CD4-positive, alpha-beta T cell (primary cell): ENCODE data around the gene MRPS23. TPM values are rescaled to one million over a fixed set of nuclear protein-coding genes. Genes with fewer than 3 reads are reported as not detected.

Experiments
- ATAC-seq: fragments of 200-7000 bp; cut with Tn5 transposase; one replicate; pipeline ENCODE4 v1.10.0; 2022; ENCODE audit warnings: mild to moderate bottlenecking; ENCODE audit not compliant: poor library complexity
- CTCF ChIA-PET: fragments of 350-600 bp; sonication (Branson Sonifier 250); formaldehyde crosslinking; loops from one replicate; lab custom pipeline; 2021; ENCODE audit warnings: antibody characterized with exemption, inconsistent platforms; lab: Charles Lee
- POLR2A ChIA-PET: fragments of 350-600 bp; sonication (Branson Sonifier 250); formaldehyde crosslinking; loops from one replicate; lab custom pipeline; 2021; ENCODE audit warnings: antibody characterized with exemption, inconsistent platforms; lab: Charles Lee
- DNase-seq, 14 experiments: peaks; one replicate each; pipeline ENCODE4 v3.0.0-alpha.2; 2013 to 2020; ENCODE audit warnings: mixed read lengths in 2 of 14
- H3K27ac ChIP-seq, 2 donors: one replicate each; pipeline versions ENCODE4 v1.5.1 to v1.7.0; 2013; ENCODE audit warnings: low read length in 2 of 2, low read depth in 1 of 2, mild to moderate bottlenecking in 1 of 2
- H3K27me3 ChIP-seq, 2 experiments: 1 replicate in 1 of 2; 2 replicates in 1 of 2; pipeline versions ENCODE4 v1.6.1 to v1.7.0; 2013; ENCODE audit warnings: low read length in 2 of 2, control low read depth in 1 of 2, mild to moderate bottlenecking in 1 of 2, moderate library complexity in 1 of 2; ENCODE audit not compliant: insufficient read depth in 2 of 2, control insufficient read depth in 1 of 2
- H3K36me3 ChIP-seq: one replicate; pipeline ENCODE4 v1.6.1; 2013; ENCODE audit warnings: low read length, control low read depth; ENCODE audit not compliant: insufficient read depth
- H3K4me1 ChIP-seq: one replicate; pipeline ENCODE4 v1.6.1; 2013; ENCODE audit warnings: low read length, control low read depth; ENCODE audit not compliant: insufficient read depth
- H3K4me3 ChIP-seq: one replicate; pipeline ENCODE4 v1.5.1; 2013; ENCODE audit warnings: mild to moderate bottlenecking, low read length, moderate library complexity
- H3K9me3 ChIP-seq, 2 experiments: 1 replicate in 1 of 2; 2 replicates in 1 of 2; pipeline versions ENCODE4 v1.6.1 to v1.7.0; 2013; ENCODE audit warnings: low read length in 2 of 2, mild to moderate bottlenecking in 2 of 2, control low read depth in 1 of 2, moderate library complexity in 1 of 2; ENCODE audit not compliant: control insufficient read depth in 1 of 2, insufficient read depth in 1 of 2
- H3K27ac Mint-ChIP-seq: one replicate; pipeline ENCODE4 v1.8.0; 2020; ENCODE audit warnings: mixed read lengths
- H3K27me3 Mint-ChIP-seq: one replicate; pipeline ENCODE4 v1.8.0; 2021; ENCODE audit warnings: mixed read lengths
- H3K36me3 Mint-ChIP-seq: one replicate; pipeline ENCODE4 v1.8.0; 2021; ENCODE audit warnings: low read depth, mixed read lengths
- H3K4me1 Mint-ChIP-seq: one replicate; pipeline ENCODE4 v1.8.0; 2021; ENCODE audit warnings: low read depth, mixed read lengths
- H3K4me3 Mint-ChIP-seq: one replicate; pipeline ENCODE4 v1.8.0; 2020; ENCODE audit warnings: mild to moderate bottlenecking, mixed read lengths
- H3K9me3 Mint-ChIP-seq: one replicate; pipeline ENCODE4 v1.8.0; 2020; ENCODE audit warnings: mixed read lengths
- intact Hi-C, 2 experiments: fragments of 100-400 bp; cut with DNase I in 1 of 2; cut with micrococcal nuclease in 1 of 2; formaldehyde crosslinking; loops; one replicate each; pipeline versions ENCODE4 v1.15.1 to v1.9.0; 2023 to 2025; cut with DNase I, micrococcal nuclease
- total RNA-seq, 174 experiments: library from RNA in 2 of 174; stranded (reverse) in 2 of 174; gene quantifications; one replicate each; pipeline ENCODE4 v1.2.3 and lab custom pipeline; 2021 to 2026
- TF ChIP-seq, protein P1 (sequence below): fragments of 200-600 bp; IDR thresholded peaks from one replicate; pipeline ENCODE4 v1.8.0; 2022; ENCODE audit warnings: antibody characterized with exemption, mild to moderate bottlenecking

MRPS23 gene
- total RNA-seq, 2 experiments from 2014 or later, result 14.6 to 14.7 TPM

- Mint-ChIP-seq H3K27ac (no peak overlapping the region), H3K4me3 (no peak overlapping the region)
Observed at GRCh38 chr17:57892146-57892819, 42.4 kb upstream of the MRPS23 start.

DNA sequence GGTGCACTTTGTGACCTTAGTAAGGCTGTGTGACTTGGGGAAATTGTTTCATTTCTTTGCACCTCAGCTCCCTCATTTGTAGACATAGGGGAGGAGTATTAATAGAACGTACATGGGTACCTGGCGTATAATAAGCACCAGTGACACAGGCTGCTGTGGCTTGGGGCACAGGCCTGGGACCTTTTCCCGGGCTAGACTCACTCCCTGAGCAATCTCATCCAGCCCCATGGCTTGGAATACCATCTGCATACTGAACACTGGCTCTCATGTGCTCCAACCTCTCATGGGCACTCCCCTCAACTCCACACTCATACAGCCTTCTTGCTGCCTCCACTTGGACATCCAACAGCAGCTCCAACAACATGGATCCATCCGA is 41.0 kb upstream of the MRPS23 start:
- no peak overlapping the region for H3K4me3 Mint-ChIP-seq
- Histone ChIP-seq H3K9me3 (no peaks in the 10 kb centered on the region), H3K27ac (no peak overlapping the region), H3K4me1 (peaks cover 11% of the 10 kb centered on the region), H3K36me3 (no peaks in the 10 kb centered on the region), H3K27me3 (peaks cover 0 to 2% of the 10 kb centered on the region in 2 experiments), H3K4me3 (no peak overlapping the region)
- H3K27ac Mint-ChIP-seq, result no peak overlapping the region
- H3K9me3 Mint-ChIP-seq, result no peaks in the 10 kb centered on the region
- H3K27me3 Mint-ChIP-seq, result peaks cover 6% of the 10 kb centered on the region
- TF ChIP-seq, protein P1, sequence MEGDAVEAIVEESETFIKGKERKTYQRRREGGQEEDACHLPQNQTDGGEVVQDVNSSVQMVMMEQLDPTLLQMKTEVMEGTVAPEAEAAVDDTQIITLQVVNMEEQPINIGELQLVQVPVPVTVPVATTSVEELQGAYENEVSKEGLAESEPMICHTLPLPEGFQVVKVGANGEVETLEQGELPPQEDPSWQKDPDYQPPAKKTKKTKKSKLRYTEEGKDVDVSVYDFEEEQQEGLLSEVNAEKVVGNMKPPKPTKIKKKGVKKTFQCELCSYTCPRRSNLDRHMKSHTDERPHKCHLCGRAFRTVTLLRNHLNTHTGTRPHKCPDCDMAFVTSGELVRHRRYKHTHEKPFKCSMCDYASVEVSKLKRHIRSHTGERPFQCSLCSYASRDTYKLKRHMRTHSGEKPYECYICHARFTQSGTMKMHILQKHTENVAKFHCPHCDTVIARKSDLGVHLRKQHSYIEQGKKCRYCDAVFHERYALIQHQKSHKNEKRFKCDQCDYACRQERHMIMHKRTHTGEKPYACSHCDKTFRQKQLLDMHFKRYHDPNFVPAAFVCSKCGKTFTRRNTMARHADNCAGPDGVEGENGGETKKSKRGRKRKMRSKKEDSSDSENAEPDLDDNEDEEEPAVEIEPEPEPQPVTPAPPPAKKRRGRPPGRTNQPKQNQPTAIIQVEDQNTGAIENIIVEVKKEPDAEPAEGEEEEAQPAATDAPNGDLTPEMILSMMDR, result no peak
- intact Hi-C loops, result loop anchor here in 1 of 2 experiments (5.0 kb wide), 1 partner anchor 281 kb away; no protein-coding TSS in a partner anchor
- ChIA-PET CTCF (interaction anchor here (2.2 kb wide), 1 partner anchor 222 kb away, joined by 18 read pairs; no protein-coding TSS in a partner anchor), POLR2A (no interaction called here)
- DNase-seq (no peak), ATAC-seq (no peak)
- H3K36me3 Mint-ChIP-seq, result no peaks in the 10 kb centered on the region
- H3K4me1 Mint-ChIP-seq, result peaks cover 6% of the 10 kb centered on the region

More at GRCh38 chr17:57892146-57892819, 42.4 kb upstream of the MRPS23 start:
- peaks cover 11% of the 10 kb centered on the region for H3K4me1 ChIP-seq
- no peaks in the 10 kb centered on the region for H3K9me3 ChIP-seq
- H3K27ac ChIP-seq, result no peak overlapping the region
- peaks cover 6% of the 10 kb centered on the region for H3K4me1 Mint-ChIP-seq
- DNase-seq, result peak; percentile 57 to 85 (median 75)
- H3K27me3 Mint-ChIP-seq, result peaks cover 6% of the 10 kb centered on the region
- ChIA-PET POLR2A (interaction anchor here (0.8 to 1.4 kb wide), 3 partner anchors 34 to 107 kb away, joined by 3 to 4 read pairs (median 4); no protein-coding TSS in a partner anchor), CTCF (interaction anchor here (0.7 to 2.2 kb wide), 11 partner anchors 22 to 320 kb away, joined by 3 to 21 read pairs (median 4); partner anchors contain the start of gene SRSF1)
- H3K9me3 Mint-ChIP-seq, result no peaks in the 10 kb centered on the region
- peaks cover 0 to 2% of the 10 kb centered on the region in 2 experiments for H3K27me3 ChIP-seq
- H3K36me3 Mint-ChIP-seq, result no peaks in the 10 kb centered on the region
- TF ChIP-seq, protein P1, result peak; percentile 90
- H3K36me3 ChIP-seq, result no peaks in the 10 kb centered on the region
- intact Hi-C loops, result loop anchor here (1.0 to 5.0 kb wide), 5 partner anchors 103 to 280 kb away; no protein-coding TSS in a partner anchor
- no peak overlapping the region for H3K4me3 ChIP-seq
- peak; percentile 94 for ATAC-seq

GRCh38 chr17:57889892-57890856 is 40.3 kb upstream of the MRPS23 start:
- intact Hi-C loops, result loop anchor here in 1 of 2 experiments (5.0 kb wide), 1 partner anchor 282 kb away; no protein-coding TSS in a partner anchor
- Histone ChIP-seq H3K4me3 (no peak overlapping the region), H3K4me1 (peaks cover 11% of the 10 kb centered on the region), H3K9me3 (no peaks in the 10 kb centered on the region), H3K36me3 (no peaks in the 10 kb centered on the region), H3K27ac (no peak overlapping the region), H3K27me3 (peaks cover 0 to 2% of the 10 kb centered on the region in 2 experiments)
- Mint-ChIP-seq H3K4me3 (no peak overlapping the region), H3K27ac (no peak overlapping the region), H3K27me3 (peaks cover 6% of the 10 kb centered on the region), H3K9me3 (no peaks in the 10 kb centered on the region), H3K4me1 (peaks cover 6% of the 10 kb centered on the region), H3K36me3 (no peaks in the 10 kb centered on the region)
- DNase-seq (no peak), ATAC-seq (no peak)
- ChIA-PET CTCF (no interaction called here), POLR2A (interaction anchor here (0.6 kb wide), 1 partner anchor 221 kb away, joined by 3 read pairs; no protein-coding TSS in a partner anchor)
- TF ChIP-seq, protein P1, result no peak
